IMR-90 (cell line): ENCODE measurements around the gene THSD7B. TPM values are rescaled to one million over a fixed set of nuclear protein-coding genes. Genes with fewer than 3 reads are reported as not detected.

Experiments
- ATAC-seq: fragments of 200-7000 bp; cut with Tn5 transposase; 2 replicates; pipeline ENCODE4 v1.9.1; 2020; ENCODE audit warnings: low read depth, mild to moderate bottlenecking, moderate library complexity
- BruUV-seq: library from RNA; stranded (reverse); fragments of 400-500 nt; replicated peaks from 2 replicates; lab custom pipeline; 2021; lab: Mats Ljungman, UMichigan
- CTCF ChIA-PET: fragments of 300-600 bp; formaldehyde crosslinking; extraction: SDS; loops from one replicate; lab custom pipeline; 2021; ENCODE audit warnings: antibody characterized with exemption; lab: Yijun Ruan, JAX
- POLR2A ChIA-PET: fragments of 300-600 bp; sonication (Branson Sonifier 250); formaldehyde crosslinking; loops from one replicate; lab custom pipeline; 2022; ENCODE audit warnings: antibody characterized with exemption; ENCODE audit not compliant: unreplicated experiment; lab: Charles Lee
- DNase-seq: peaks from one replicate; pipeline ENCODE4 v3.0.0; 2013
- H2AFZ ChIP-seq: replicated peaks from 2 replicates; pipeline ENCODE3; 2013; ENCODE audit warnings: low read length, mild to moderate bottlenecking; ENCODE audit not compliant: poor library complexity
- H2AK5ac ChIP-seq: 2 replicates; pipeline ENCODE4 v1.6.1; 2013; ENCODE audit warnings: low read depth, low read length, inconsistent platforms
- H2AK9ac ChIP-seq: replicated peaks from 2 replicates; pipeline ENCODE3; 2013; ENCODE audit warnings: mild to moderate bottlenecking, low read depth, low read length, moderate library complexity; ENCODE audit not compliant: poor library complexity
- H2BK120ac ChIP-seq: 2 replicates; pipeline ENCODE4 v1.6.1; 2013; ENCODE audit warnings: low read depth, low read length, inconsistent platforms
- H2BK15ac ChIP-seq: 3 replicates; pipeline ENCODE4 v1.6.1; 2013; ENCODE audit warnings: low read depth, low read length, inconsistent platforms
- H2BK20ac ChIP-seq: 2 replicates; pipeline ENCODE4 v1.6.1; 2013; ENCODE audit warnings: low read depth, mild to moderate bottlenecking, inconsistent platforms, low read length, moderate library complexity
- H2BK5ac ChIP-seq: 2 replicates; pipeline ENCODE4 v1.6.1; 2013; ENCODE audit warnings: mild to moderate bottlenecking, low read depth, low read length, inconsistent platforms; ENCODE audit not compliant: poor library complexity, severe bottlenecking
- H3K14ac ChIP-seq: replicated peaks from 2 replicates; pipeline ENCODE4 v1.6.1; 2013; ENCODE audit warnings: low read depth, low read length, inconsistent platforms
- H3K18ac ChIP-seq: 2 replicates; pipeline ENCODE4 v1.6.1; 2013; ENCODE audit warnings: low read depth, low read length, control low read depth
- H3K23ac ChIP-seq: 2 replicates; pipeline ENCODE4 v1.6.1; 2013; ENCODE audit warnings: low read depth, low read length, inconsistent platforms
- H3K27ac ChIP-seq: 2 replicates; pipeline ENCODE4 v1.5.1; 2013; ENCODE audit warnings: mild to moderate bottlenecking, control low read depth, low read length; ENCODE audit not compliant: insufficient read depth
- H3K27me3 ChIP-seq: 2 replicates; pipeline ENCODE4 v1.6.1; 2013; ENCODE audit warnings: low read length; ENCODE audit not compliant: control insufficient read depth, insufficient read depth
- H3K36me3 ChIP-seq: 2 replicates; pipeline ENCODE4 v1.6.1; 2013; ENCODE audit warnings: low read length, mixed read lengths; ENCODE audit not compliant: control insufficient read depth, insufficient read depth
- H3K4ac ChIP-seq: 2 replicates; pipeline ENCODE4 v1.6.1; 2013; ENCODE audit warnings: low read depth, low read length, inconsistent platforms
- H3K4me1 ChIP-seq: 2 replicates; pipeline ENCODE4 v1.6.1; 2013; ENCODE audit warnings: low read length, mixed read lengths; ENCODE audit not compliant: control insufficient read depth, insufficient read depth
- H3K4me2 ChIP-seq: 2 replicates; pipeline ENCODE4 v1.6.1; 2013; ENCODE audit warnings: low read depth, mild to moderate bottlenecking, control low read depth, low read length, moderate library complexity
- H3K4me3 ChIP-seq: 2 replicates; pipeline ENCODE4 v1.5.1; 2013; ENCODE audit warnings: low read depth, mild to moderate bottlenecking, control low read depth, low read length, moderate library complexity; ENCODE audit not compliant: insufficient read depth
- H3K56ac ChIP-seq: 2 replicates; pipeline ENCODE4 v1.6.1; 2013; ENCODE audit warnings: low read length, inconsistent platforms; ENCODE audit not compliant: insufficient read depth; ENCODE audit errors: extremely low read depth
- H3K79me1 ChIP-seq, 2 experiments: 2 replicates each; pipeline ENCODE4 v1.6.1; 2013; ENCODE audit warnings: low read length in 2 of 2, inconsistent platforms in 1 of 2, low read depth in 1 of 2
- H3K9ac ChIP-seq: 2 replicates; pipeline ENCODE4 v1.6.1; 2013; ENCODE audit warnings: low read depth, low read length, control low read depth
- H3K9me1 ChIP-seq: 2 replicates; pipeline ENCODE4 v1.6.1; 2013; ENCODE audit warnings: low read length, inconsistent platforms; ENCODE audit not compliant: insufficient read depth
- H3K9me3 ChIP-seq: 2 replicates; pipeline ENCODE4 v1.6.1; 2013; ENCODE audit warnings: low read length; ENCODE audit not compliant: control insufficient read depth, insufficient read depth
- H4K20me1 ChIP-seq: 2 replicates; pipeline ENCODE4 v1.6.1; 2013; ENCODE audit warnings: low read length, inconsistent platforms; ENCODE audit not compliant: insufficient read depth
- H4K5ac ChIP-seq: 2 replicates; pipeline ENCODE4 v1.6.1; 2013; ENCODE audit warnings: mild to moderate bottlenecking, low read depth, low read length, control low read depth
- H4K8ac ChIP-seq, 2 experiments: 2 replicates each; pipeline ENCODE4 v1.6.1; 2013; ENCODE audit warnings: low read depth in 2 of 2, low read length in 2 of 2, control low read depth in 1 of 2, inconsistent platforms in 1 of 2
- H4K91ac ChIP-seq: 2 replicates; pipeline ENCODE4 v1.6.1; 2013; ENCODE audit warnings: low read depth, low read length, inconsistent platforms; ENCODE audit not compliant: insufficient read depth
- BHLHE40 ChIP-seq: fragments of 150-350 bp; IDR thresholded peaks from 2 replicates; pipeline ENCODE4 v1.6.1; 2016; ENCODE audit warnings: mild to moderate bottlenecking, low read depth, low read length
- CEBPB ChIP-seq: IDR thresholded peaks from 2 replicates; pipeline ENCODE4 v1.6.1; 2012; ENCODE audit warnings: low read depth, low read length, improper control_type of control experiment
- CHD1 ChIP-seq: IDR thresholded peaks from 2 replicates; pipeline ENCODE4 v1.6.1; 2012; ENCODE audit warnings: low read depth, low read length, improper control_type of control experiment
- CTCF ChIP-seq: conservative IDR thresholded peaks from 2 replicates; pipeline ENCODE4 v1.5.1; 2012; ENCODE audit warnings: mild to moderate bottlenecking, low read depth, low read length, improper control_type of control experiment
- ELK1 ChIP-seq: fragments of 150-350 bp; IDR thresholded peaks from 2 replicates; pipeline ENCODE4 v1.6.1; 2016; ENCODE audit warnings: low read depth, mild to moderate bottlenecking, low read length, moderate library complexity, borderline replicate concordance
- FOS ChIP-seq: fragments of 150-350 bp; IDR thresholded peaks from 2 replicates; pipeline ENCODE4 v1.6.1; 2016; ENCODE audit warnings: low read depth, low read length
- MAFK ChIP-seq: IDR thresholded peaks from 2 replicates; pipeline ENCODE4 v1.6.1; 2012; ENCODE audit warnings: low read depth, low read length, improper control_type of control experiment
- MAZ ChIP-seq: IDR thresholded peaks from 2 replicates; pipeline ENCODE4 v1.6.1; 2012; ENCODE audit warnings: low read depth, mild to moderate bottlenecking, low read length, improper control_type of control experiment, moderate library complexity, borderline replicate concordance
- MXI1 ChIP-seq: IDR thresholded peaks from 2 replicates; pipeline ENCODE4 v1.6.1; 2012; ENCODE audit warnings: low read depth, mild to moderate bottlenecking, low read length, moderate library complexity, borderline replicate concordance
- NFE2L2 ChIP-seq: fragments of 150-350 bp; IDR thresholded peaks from 2 replicates; pipeline ENCODE4 v1.6.1; 2016; ENCODE audit warnings: low read depth, mild to moderate bottlenecking, low read length
- POLR2A ChIP-seq: IDR thresholded peaks from 2 replicates; pipeline ENCODE4 v1.6.1; 2012; ENCODE audit warnings: mild to moderate bottlenecking, low read depth, low read length
- RAD21 ChIP-seq: IDR thresholded peaks from 2 replicates; pipeline ENCODE4 v1.6.1; 2012; ENCODE audit warnings: low read length, improper control_type of control experiment
- RCOR1 ChIP-seq: IDR thresholded peaks from 2 replicates; pipeline ENCODE4 v1.6.1; 2012; ENCODE audit warnings: mild to moderate bottlenecking, low read length, improper control_type of control experiment; ENCODE audit not compliant: insufficient replicate concordance
- RFX5 ChIP-seq: IDR thresholded peaks from 2 replicates; pipeline ENCODE4 v1.8.0; 2012; ENCODE audit warnings: low read depth, mild to moderate bottlenecking, low read length, moderate library complexity
- SMC3 ChIP-seq: fragments of 150-350 bp; IDR thresholded peaks from 2 replicates; pipeline ENCODE4 v1.6.1; 2016; ENCODE audit warnings: low read depth, mild to moderate bottlenecking, antibody characterized with exemption, low read length, moderate library complexity
- WGBS, 2 experiments: methylation state at CpG; one replicate each; pipeline versions ENCODE4 v1.1.5 to v1.1.7; 2013; ENCODE audit warnings: missing lambda C conversion rate in 2 of 2; ENCODE audit not compliant: insufficient read length in 1 of 2; ENCODE audit errors: extremely low coverage in 2 of 2; 5-methylcytosine and 5-hydroxymethylcytosine counted together
- dilution Hi-C: fragments of 300-500 bp; cut with HindIII; formaldehyde crosslinking; loops from one replicate; pipeline ENCODE4 v1.14.3; 2018; ENCODE audit warnings: low sequenced_read_pairs; ENCODE audit not compliant: unreplicated experiment
- in situ Hi-C: fragments of 300-500 bp; cut with MboI; formaldehyde crosslinking; loops from 3 replicates; pipeline ENCODE4 v1.14.3; 2019; ENCODE audit warnings: low sequenced_read_pairs, inconsistent platforms, mixed read lengths
- intact Hi-C: fragments of 100-400 bp; cut with micrococcal nuclease; formaldehyde crosslinking; loops from 2 replicates; pipeline ENCODE4 v1.10.0; 2022
- polyA plus RNA-seq, 3 experiments: library from polyadenylated mRNA; depleted of rRNA; stranded (reverse); fragments of >200 nt; gene quantifications; 2 replicates each; pipeline ENCODE4 v1.2.3, GENCODE V29; 2012; ENCODE audit warnings: low replicate concordance in 1 of 3
- total RNA-seq: library from RNA; depleted of rRNA; stranded (reverse); fragments of >200 nt; gene quantifications from 2 replicates; pipeline ENCODE4 v1.2.3, GENCODE V29; 2012
- TF ChIP-seq, protein P1 (sequence below): fragments of 150-350 bp; IDR thresholded peaks from 2 replicates; pipeline ENCODE4 v1.6.1; 2017; ENCODE audit warnings: mild to moderate bottlenecking, antibody characterized with exemption, low read length, low read depth

THSD7B gene
- total and polyA plus RNA-seq, 2 of the 4 experiments (the other 2 are of a cell fraction) = not detected

GRCh38 chr2:136777391-136777790, 12.0 kb downstream of the THSD7B start:
- Histone ChIP-seq H4K20me1 (no peaks in the 10 kb centered on the region), H3K9me3 (peaks cover 12% of the 10 kb centered on the region), H3K14ac (no peak overlapping the region), H3K79me1 (no peaks in the 10 kb centered on the region), H2AFZ (no peak overlapping the region), H2BK15ac (no peak overlapping the region), H4K5ac (no peak overlapping the region), H3K9ac (no peak overlapping the region), H3K4me3 (no peak overlapping the region), H3K23ac (no peak overlapping the region), H3K18ac (no peak overlapping the region), H2AK5ac (no peak overlapping the region), H3K27ac (no peak overlapping the region), H3K36me3 (no peaks in the 10 kb centered on the region), H3K56ac (no peak overlapping the region), H2BK20ac (no peak overlapping the region), H3K27me3 (no peaks in the 10 kb centered on the region), H3K4ac (no peak overlapping the region), H2AK9ac (no peak overlapping the region), H4K8ac (no peak overlapping the region), H3K9me1 (no peaks in the 10 kb centered on the region), H2BK120ac (no peak overlapping the region), H2BK5ac (no peak overlapping the region), H4K91ac (no peak overlapping the region), H3K4me1 (no peaks in the 10 kb centered on the region), H3K4me2 (no peak overlapping the region)
- intact Hi-C loops (no loop called here), in situ Hi-C loops (no loop called here), dilution Hi-C loops (no loop called here)
- no TSS peak for BruUV-seq
- TF ChIP-seq RAD21 = no peak
- TF ChIP-seq MAZ = no peak
- no peak for TF ChIP-seq CTCF
- no peak for TF ChIP-seq ELK1
- TF ChIP-seq CEBPB = no peak
- no peak for TF ChIP-seq NFE2L2
- TF ChIP-seq MXI1 = no peak
- no peak for TF ChIP-seq CHD1
- TF ChIP-seq, protein P1, sequence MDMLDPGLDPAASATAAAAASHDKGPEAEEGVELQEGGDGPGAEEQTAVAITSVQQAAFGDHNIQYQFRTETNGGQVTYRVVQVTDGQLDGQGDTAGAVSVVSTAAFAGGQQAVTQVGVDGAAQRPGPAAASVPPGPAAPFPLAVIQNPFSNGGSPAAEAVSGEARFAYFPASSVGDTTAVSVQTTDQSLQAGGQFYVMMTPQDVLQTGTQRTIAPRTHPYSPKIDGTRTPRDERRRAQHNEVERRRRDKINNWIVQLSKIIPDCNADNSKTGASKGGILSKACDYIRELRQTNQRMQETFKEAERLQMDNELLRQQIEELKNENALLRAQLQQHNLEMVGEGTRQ = no peak
- no peak for TF ChIP-seq SMC3
- TF ChIP-seq MAFK = no peak
- no peak for TF ChIP-seq RFX5
- no peak for TF ChIP-seq FOS
- no peak for TF ChIP-seq POLR2A
- no peak for TF ChIP-seq RCOR1
- TF ChIP-seq BHLHE40 = no peak
- ATAC-seq (no peak), DNase-seq (no peak)
- CTCF ChIA-PET = no interaction called here
- no CpG with 5 or more reads among the region's 2 CpGs for WGBS, 2 experiments
- POLR2A ChIA-PET = no interaction called here
